DOHH2 (cell line): ENCODE data around the gene ZBTB40.

Experiments used
- EZH2phosphoT487 ChIP-seq: fragments of 200-600 bp; sonication (generic); IDR thresholded peaks from 2 replicates; pipeline ENCODE4 v1.6.1; 2017; ENCODE audit warnings: borderline replicate concordance, mild to moderate bottlenecking, antibody characterized with exemption, low read length, moderate library complexity, mixed read lengths
- TF ChIP-seq, protein P1 (sequence below): fragments of 200-600 bp; sonication (generic); IDR thresholded peaks from one replicate; pipeline ENCODE4 v1.5.1; 2014; ENCODE audit warnings: antibody characterized with exemption, mild to moderate bottlenecking, low read depth, low read length; ENCODE audit not compliant: poor library complexity, severe bottlenecking

DNA sequence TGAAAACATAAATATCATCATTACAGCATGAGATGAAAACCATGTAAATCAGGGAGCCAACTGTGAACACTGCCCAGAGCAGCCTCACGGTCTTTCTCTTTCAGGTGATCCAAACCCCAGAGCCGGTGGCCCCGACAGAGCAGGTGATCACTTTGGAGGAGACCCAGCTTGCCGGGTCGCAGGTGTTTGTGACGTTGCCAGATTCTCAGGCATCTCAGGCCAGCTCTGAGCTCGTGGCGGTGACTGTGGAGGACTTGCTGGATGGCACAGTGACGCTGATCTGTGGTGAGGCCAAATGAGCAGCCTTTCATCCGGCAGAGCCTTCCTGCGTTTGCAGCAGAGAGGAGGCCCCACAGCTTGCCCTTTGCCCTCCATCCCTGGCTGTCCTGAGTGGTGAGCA, 74.4 kb downstream of the ZBTB40 start:
- TF ChIP-seq, protein P1, sequence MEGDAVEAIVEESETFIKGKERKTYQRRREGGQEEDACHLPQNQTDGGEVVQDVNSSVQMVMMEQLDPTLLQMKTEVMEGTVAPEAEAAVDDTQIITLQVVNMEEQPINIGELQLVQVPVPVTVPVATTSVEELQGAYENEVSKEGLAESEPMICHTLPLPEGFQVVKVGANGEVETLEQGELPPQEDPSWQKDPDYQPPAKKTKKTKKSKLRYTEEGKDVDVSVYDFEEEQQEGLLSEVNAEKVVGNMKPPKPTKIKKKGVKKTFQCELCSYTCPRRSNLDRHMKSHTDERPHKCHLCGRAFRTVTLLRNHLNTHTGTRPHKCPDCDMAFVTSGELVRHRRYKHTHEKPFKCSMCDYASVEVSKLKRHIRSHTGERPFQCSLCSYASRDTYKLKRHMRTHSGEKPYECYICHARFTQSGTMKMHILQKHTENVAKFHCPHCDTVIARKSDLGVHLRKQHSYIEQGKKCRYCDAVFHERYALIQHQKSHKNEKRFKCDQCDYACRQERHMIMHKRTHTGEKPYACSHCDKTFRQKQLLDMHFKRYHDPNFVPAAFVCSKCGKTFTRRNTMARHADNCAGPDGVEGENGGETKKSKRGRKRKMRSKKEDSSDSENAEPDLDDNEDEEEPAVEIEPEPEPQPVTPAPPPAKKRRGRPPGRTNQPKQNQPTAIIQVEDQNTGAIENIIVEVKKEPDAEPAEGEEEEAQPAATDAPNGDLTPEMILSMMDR, result no peak
- no peak for TF ChIP-seq EZH2phosphoT487
